ENCODE measurements around the gene NAA50. TPM values are rescaled to one million over a fixed set of nuclear protein-coding genes. Genes with fewer than 3 reads are reported as not detected.

Gene NAA50
- total RNA-seq, 1 donor from 2014 or later: 90.1 TPM

- H3K27me3 ChIP-seq: no peaks in the 10 kb centered on the region
- no peak overlapping the region for H3K27ac ChIP-seq
- no peaks in the 10 kb centered on the region for H3K9me3 ChIP-seq
- no peaks in the 10 kb centered on the region for H3K36me3 ChIP-seq
- intact Hi-C loops (cut with DNase I): no loop called here
- peaks cover 32% of the 10 kb centered on the region for H3K4me1 ChIP-seq
- no peak overlapping the region for H3K4me3 ChIP-seq
- peak; percentile 49 to 79 (median 77) for TF ChIP-seq CTCF (IDR thresholded peaks at IDR 0.05)
- no peak for TF ChIP-seq POLR2A (IDR thresholded peaks at IDR 0.05)
- peak in 1 of 2 donors; percentile 45 for TF ChIP-seq POLR2AphosphoS5 (IDR thresholded peaks at IDR 0.05; ENCODE audit: insufficient read depth in 1 of 2, low read depth in 1 of 2)
- no peak for DNase-seq (ENCODE audit: extremely low spot score in 2 of 2)
These were observed 9.4 kb downstream of the NAA50 start for GRCh38 chr3:113736548-113737089.

- no peak overlapping the region for H3K4me3 ChIP-seq
- intact Hi-C loops (cut with DNase I): no loop called here
- peaks cover 3% of the 10 kb centered on the region for H3K4me1 ChIP-seq
- no peak for TF ChIP-seq POLR2AphosphoS5 (IDR thresholded peaks at IDR 0.05; ENCODE audit: insufficient read depth in 1 of 2, low read depth in 1 of 2)
- no peak for TF ChIP-seq CTCF (IDR thresholded peaks at IDR 0.05)
- TF ChIP-seq POLR2A (IDR thresholded peaks at IDR 0.05): no peak
- no peaks in the 10 kb centered on the region for H3K36me3 ChIP-seq
- H3K27ac ChIP-seq: no peak overlapping the region
- DNase-seq (ENCODE audit: extremely low spot score in 2 of 2): no peak
- H3K9me3 ChIP-seq: no peaks in the 10 kb centered on the region
- no peaks in the 10 kb centered on the region for H3K27me3 ChIP-seq
These were observed 14.4 kb downstream of the NAA50 start for GRCh38 chr3:113731694-113732093.

GRCh38 chr3:113730550-113730949 is 15.5 kb downstream of the NAA50 start:
- TF ChIP-seq CTCF (IDR thresholded peaks at IDR 0.05) (no peak), POLR2AphosphoS5 (IDR thresholded peaks at IDR 0.05; ENCODE audit: insufficient read depth in 1 of 2, low read depth in 1 of 2) (no peak), POLR2A (IDR thresholded peaks at IDR 0.05) (no peak)
- peaks cover 1% of the 10 kb centered on the region for H3K4me1 ChIP-seq
- intact Hi-C loops (cut with DNase I): no loop called here

GRCh38 chr3:113728661-113729060 is 17.4 kb downstream of the NAA50 start:
- DNase-seq (ENCODE audit: extremely low spot score in 2 of 2): no peak
- intact Hi-C loops (cut with DNase I): no loop called here
- no peaks in the 10 kb centered on the region for H3K9me3 ChIP-seq
- H3K4me1 ChIP-seq: peaks cover 5% of the 10 kb centered on the region
- H3K36me3 ChIP-seq: no peaks in the 10 kb centered on the region
- H3K4me3 ChIP-seq: no peak overlapping the region
- no peak for TF ChIP-seq POLR2AphosphoS5 (IDR thresholded peaks at IDR 0.05; ENCODE audit: insufficient read depth in 1 of 2, low read depth in 1 of 2)
- no peak for TF ChIP-seq POLR2A (IDR thresholded peaks at IDR 0.05)
- TF ChIP-seq CTCF (IDR thresholded peaks at IDR 0.05): no peak
- no peaks in the 10 kb centered on the region for H3K27me3 ChIP-seq
- H3K27ac ChIP-seq: no peak overlapping the region

More at GRCh38 chr3:113730550-113730949, 15.5 kb downstream of the NAA50 start:
- DNase-seq (ENCODE audit: extremely low spot score in 2 of 2): no peak
- Histone ChIP-seq H3K27ac (no peak overlapping the region), H3K36me3 (no peaks in the 10 kb centered on the region), H3K4me3 (no peak overlapping the region), H3K9me3 (no peaks in the 10 kb centered on the region), H3K27me3 (no peaks in the 10 kb centered on the region)

GRCh38 chr3:113721636-113722035 is 24.4 kb downstream of the NAA50 start:
- H3K36me3 ChIP-seq: peaks cover 0 to 26% of the 10 kb centered on the region in 2 donors
- H3K4me1 ChIP-seq: peaks cover 5% of the 10 kb centered on the region
- no peak overlapping the region for H3K27ac ChIP-seq
- intact Hi-C loops (cut with DNase I): no loop called here
- TF ChIP-seq POLR2A (IDR thresholded peaks at IDR 0.05) (no peak), CTCF (IDR thresholded peaks at IDR 0.05) (no peak), POLR2AphosphoS5 (IDR thresholded peaks at IDR 0.05; ENCODE audit: insufficient read depth in 1 of 2, low read depth in 1 of 2) (no peak)
- H3K27me3 ChIP-seq: no peaks in the 10 kb centered on the region
- no peak overlapping the region for H3K4me3 ChIP-seq
- DNase-seq (ENCODE audit: extremely low spot score in 2 of 2): no peak
- no peaks in the 10 kb centered on the region for H3K9me3 ChIP-seq

Measured in vagina (tissue), 2 donors.